Measurements from ENCODE around the gene SORL1.

SORL1 gene

GRCh38 chr11:121643479-121644186, 191.5 kb downstream of the SORL1 start:
- DNase-seq: no peak

GRCh38 chr11:121644187-121644512, 192.0 kb downstream of the SORL1 start:
- DNase-seq: no peak

GRCh38 chr11:121645001-121645400, 192.9 kb downstream of the SORL1 start:
- DNase-seq: no peak

GRCh38 chr11:121645596-121645995, 193.5 kb downstream of the SORL1 start:
- no peak for DNase-seq

- DNase-seq: no peak
Measured at GRCh38 chr11:121648306-121648705, 196.2 kb downstream of the SORL1 start.

GRCh38 chr11:121649798-121650197, 197.7 kb downstream of the SORL1 start:
- DNase-seq: no peak

- no peak for DNase-seq
Measured at GRCh38 chr11:121650351-121651256, 198.5 kb downstream of the SORL1 start.

GRCh38 chr11:121651257-121651605, 199.1 kb downstream of the SORL1 start:
- DNase-seq: no peak

GRCh38 chr11:121652971-121653370, 200.9 kb downstream of the SORL1 start:
- DNase-seq: no peak

GRCh38 chr11:121654259-121654842, 202.2 kb downstream of the SORL1 start:
- peak; percentile 32 for DNase-seq

- DNase-seq: no peak
Measured at GRCh38 chr11:121654843-121655536, 202.9 kb downstream of the SORL1 start.

GRCh38 chr11:121655537-121656327, 203.6 kb downstream of the SORL1 start:
- peak; percentile 85 for DNase-seq

- DNase-seq: no peak
Measured at GRCh38 chr11:121656328-121657090, 204.4 kb downstream of the SORL1 start.

GRCh38 chr11:121657146-121657545, 205.0 kb downstream of the SORL1 start:
- DNase-seq: no peak

- DNase-seq: no peak
Measured at GRCh38 chr11:121659811-121660210, 207.7 kb downstream of the SORL1 start.

- no peak for DNase-seq
Measured at GRCh38 chr11:121661880-121662486, 209.9 kb downstream of the SORL1 start.

GRCh38 chr11:121664144-121664543, 212.0 kb downstream of the SORL1 start:
- no peak for DNase-seq

- no peak for DNase-seq
Measured at GRCh38 chr11:121665206-121665838, 213.2 kb downstream of the SORL1 start.

- no peak for DNase-seq
Measured at GRCh38 chr11:121667836-121668235, 215.7 kb downstream of the SORL1 start.

GRCh38 chr11:121669422-121669821, 217.3 kb downstream of the SORL1 start:
- no peak for DNase-seq

GRCh38 chr11:121670266-121670665, 218.2 kb downstream of the SORL1 start:
- no peak for DNase-seq

Measured in hematopoietic multipotent progenitor cell treated with erythropoietin and hydrocortisone succinate and interleukin-3 and kit ligand, for 6 days (in vitro differentiated cells).